Stimulated activated CD8-positive, alpha-beta memory T cell treated with anti-CD3 and anti-CD28 coated beads, Interleukin-12 subunit alpha, Interleukin-12 subunit beta, amount 100 ng/mL, for 24 hours (primary cell): Measurements from ENCODE around the gene ADAT3.
A peak's percentile ranks its signal among the peaks of the same experiment; 100 is the strongest.

Source experiments
- DNase-seq: peaks from one replicate; pipeline ENCODE4 v3.0.0-alpha.2; 2020; ENCODE audit errors: extremely low read depth

Gene ADAT3

GRCh38 chr19:1905110-1905862 lies at the start of gene ADAT3, which contains the start of gene SCAMP4:
Gene ADAT3, plus strand, starts transcription at chr19:1905399. Its CDS starts 6,649 bp downstream, at chr19:1912048.
Gene SCAMP4, plus strand, starts transcription at chr19:1905399. Its CDS starts 9,621 bp downstream, at chr19:1915020.
- peak; percentile 99 for DNase-seq

GRCh38 chr19:1855828-1856255 lies 49.4 kb upstream of the ADAT3 start:
- DNase-seq, result no peak

- no peak for DNase-seq
Observed at GRCh38 chr19:1856345-1856697, 48.9 kb upstream of the ADAT3 start.

GRCh38 chr19:1856698-1857603 lies 48.2 kb upstream of the ADAT3 start:
- no peak for DNase-seq

- no peak for DNase-seq
Observed at GRCh38 chr19:1857648-1858326, 47.4 kb upstream of the ADAT3 start.

- no peak for DNase-seq
Observed at GRCh38 chr19:1858412-1859081, 46.7 kb upstream of the ADAT3 start.

- no peak for DNase-seq
Observed at GRCh38 chr19:1859331-1859781, 45.8 kb upstream of the ADAT3 start.

- no peak for DNase-seq
Observed at GRCh38 chr19:1860042-1860775, 45.0 kb upstream of the ADAT3 start.

- DNase-seq, result no peak
Observed at GRCh38 chr19:1860821-1861598, 44.2 kb upstream of the ADAT3 start.

- DNase-seq, result no peak
Observed at GRCh38 chr19:1861599-1862031, 43.6 kb upstream of the ADAT3 start.

GRCh38 chr19:1862068-1862423 lies 43.2 kb upstream of the ADAT3 start:
- DNase-seq, result no peak

GRCh38 chr19:1862424-1863327 lies 42.5 kb upstream of the ADAT3 start:
- DNase-seq, result no peak

- DNase-seq, result no peak
Observed at GRCh38 chr19:1863328-1863637, 41.9 kb upstream of the ADAT3 start, which contains the start of gene KLF16. Gene KLF16, minus strand, starts transcription at chr19:1863579. Its CDS starts 82 bp downstream, at chr19:1863497.

- DNase-seq, result peak; percentile 91
Observed at GRCh38 chr19:1863638-1864479, 41.3 kb upstream of the ADAT3 start.

- DNase-seq, result no peak
Observed at GRCh38 chr19:1864480-1865171, 40.6 kb upstream of the ADAT3 start.

GRCh38 chr19:1865172-1866010 lies 39.8 kb upstream of the ADAT3 start:
- no peak for DNase-seq
